ENCODE data around the gene ZNF556.

DNA sequence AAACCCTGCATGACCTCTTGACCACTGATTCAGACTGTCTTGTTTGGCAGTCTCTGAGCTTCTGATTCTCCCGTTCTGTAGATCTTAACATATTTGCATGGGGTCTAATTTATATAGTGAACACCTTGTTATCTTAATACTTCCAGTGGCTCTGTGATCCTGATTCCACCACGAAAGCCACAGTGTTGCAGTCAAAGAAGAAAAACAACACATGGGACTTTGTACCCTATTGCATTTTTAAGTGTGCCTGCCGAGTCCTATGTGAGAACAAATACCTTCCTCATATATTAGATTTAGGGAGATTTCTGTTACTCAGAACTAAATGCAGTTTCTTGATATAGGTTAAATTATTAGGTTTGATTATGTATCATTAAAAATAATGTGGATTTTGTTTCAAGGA, 12.3 kb upstream of the ZNF556 start:
- TF ChIP-seq, protein P1, sequence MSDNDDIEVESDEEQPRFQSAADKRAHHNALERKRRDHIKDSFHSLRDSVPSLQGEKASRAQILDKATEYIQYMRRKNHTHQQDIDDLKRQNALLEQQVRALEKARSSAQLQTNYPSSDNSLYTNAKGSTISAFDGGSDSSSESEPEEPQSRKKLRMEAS (IDR thresholded peaks at IDR 0.05; ENCODE audit: low read depth, low read length) = no peak
- TF ChIP-seq, protein P2, sequence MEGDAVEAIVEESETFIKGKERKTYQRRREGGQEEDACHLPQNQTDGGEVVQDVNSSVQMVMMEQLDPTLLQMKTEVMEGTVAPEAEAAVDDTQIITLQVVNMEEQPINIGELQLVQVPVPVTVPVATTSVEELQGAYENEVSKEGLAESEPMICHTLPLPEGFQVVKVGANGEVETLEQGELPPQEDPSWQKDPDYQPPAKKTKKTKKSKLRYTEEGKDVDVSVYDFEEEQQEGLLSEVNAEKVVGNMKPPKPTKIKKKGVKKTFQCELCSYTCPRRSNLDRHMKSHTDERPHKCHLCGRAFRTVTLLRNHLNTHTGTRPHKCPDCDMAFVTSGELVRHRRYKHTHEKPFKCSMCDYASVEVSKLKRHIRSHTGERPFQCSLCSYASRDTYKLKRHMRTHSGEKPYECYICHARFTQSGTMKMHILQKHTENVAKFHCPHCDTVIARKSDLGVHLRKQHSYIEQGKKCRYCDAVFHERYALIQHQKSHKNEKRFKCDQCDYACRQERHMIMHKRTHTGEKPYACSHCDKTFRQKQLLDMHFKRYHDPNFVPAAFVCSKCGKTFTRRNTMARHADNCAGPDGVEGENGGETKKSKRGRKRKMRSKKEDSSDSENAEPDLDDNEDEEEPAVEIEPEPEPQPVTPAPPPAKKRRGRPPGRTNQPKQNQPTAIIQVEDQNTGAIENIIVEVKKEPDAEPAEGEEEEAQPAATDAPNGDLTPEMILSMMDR (IDR thresholded peaks at IDR 0.05; ENCODE audit: low read depth, low read length) = no peak
- no peak for TF ChIP-seq POLR2A (IDR thresholded peaks at IDR 0.05; ENCODE audit: extremely low read depth, insufficient read length)

Measured in NB4 (cell line).